MM.1S (cell line): ENCODE results near the gene PCDHAC1.

Experiments
- DNase-seq: peaks from one replicate; pipeline ENCODE4 v3.0.0-alpha.2; 2015
- H2AFZ ChIP-seq: fragments of 300-600 bp; sonication (generic); 2 replicates; pipeline ENCODE4 v1.6.0; 2016; ENCODE audit warnings: antibody characterized with exemption, low read length
- H3F3A ChIP-seq: fragments of 300-600 bp; sonication (generic); 2 replicates; pipeline ENCODE4 v1.6.1; 2016; ENCODE audit warnings: mild to moderate bottlenecking, antibody characterized with exemption, low read length, moderate library complexity, mixed read lengths; ENCODE audit not compliant: insufficient read depth
- H3K27ac ChIP-seq: fragments of 300-600 bp; sonication (generic); 2 replicates; pipeline ENCODE4 v1.5.1; 2016; ENCODE audit warnings: mild to moderate bottlenecking, low read length
- H3K27me3 ChIP-seq: fragments of 300-600 bp; sonication (generic); replicated peaks from 2 replicates; pipeline ENCODE4 v1.6.0; 2016; ENCODE audit warnings: low read length; ENCODE audit not compliant: insufficient read depth
- H3K36me3 ChIP-seq: fragments of 300-600 bp; sonication (generic); replicated peaks from 2 replicates; pipeline ENCODE4 v1.6.1; 2016; ENCODE audit warnings: mild to moderate bottlenecking, low read length, mixed read lengths; ENCODE audit not compliant: insufficient read depth
- H3K4me1 ChIP-seq: fragments of 300-600 bp; sonication (generic); 2 replicates; pipeline ENCODE4 v1.6.1; 2016; ENCODE audit warnings: low read length, mixed read lengths
- H3K4me2 ChIP-seq: fragments of 300-600 bp; sonication (generic); 2 replicates; pipeline ENCODE4 v1.6.0; 2016; ENCODE audit warnings: low read depth, low read length
- H3K4me3 ChIP-seq: fragments of 300-600 bp; sonication (generic); 2 replicates; pipeline ENCODE4 v1.5.1; 2016; ENCODE audit warnings: low read length, mixed read lengths
- H3K79me2 ChIP-seq: fragments of 300-600 bp; sonication (generic); 2 replicates; pipeline ENCODE4 v1.6.1; 2016; ENCODE audit warnings: mixed run types, low read length, mixed read lengths
- H3K9ac ChIP-seq: fragments of 300-600 bp; sonication (generic); 2 replicates; pipeline ENCODE4 v1.6.1; 2016; ENCODE audit warnings: low read length, mixed read lengths
- H3K9me2 ChIP-seq: fragments of 300-600 bp; sonication (generic); replicated peaks from 2 replicates; pipeline ENCODE4 v1.6.1; 2016; ENCODE audit warnings: mild to moderate bottlenecking, low read length, mixed read lengths; ENCODE audit not compliant: insufficient read depth
- H3K9me3 ChIP-seq: fragments of 300-600 bp; sonication (generic); replicated peaks from 2 replicates; pipeline ENCODE4 v1.6.1; 2016; ENCODE audit warnings: mild to moderate bottlenecking, low read length, mixed read lengths; ENCODE audit not compliant: insufficient read depth
- H4K20me1 ChIP-seq: fragments of 300-600 bp; sonication (generic); 2 replicates; pipeline ENCODE4 v1.6.1; 2016; ENCODE audit warnings: mild to moderate bottlenecking, low read length, moderate library complexity, mixed read lengths; ENCODE audit not compliant: insufficient read depth
- EZH2 ChIP-seq: fragments of 300-600 bp; sonication (generic); optimal IDR thresholded peaks from 2 replicates; pipeline ENCODE3; 2017; ENCODE audit warnings: low read depth, mild to moderate bottlenecking, antibody characterized with exemption, low read length, mixed read lengths
- EZH2phosphoT487 ChIP-seq: fragments of 300-600 bp; sonication (generic); IDR thresholded peaks from 2 replicates; pipeline ENCODE4 v1.6.1; 2018; ENCODE audit warnings: antibody characterized with exemption, low read length
- TF ChIP-seq, protein P1 (sequence below): fragments of 300-600 bp; sonication (generic); IDR thresholded peaks from 2 replicates; pipeline ENCODE4 v1.5.1; 2016; ENCODE audit warnings: antibody characterized with exemption, low read length, mixed read lengths

Gene PCDHAC1

DNA sequence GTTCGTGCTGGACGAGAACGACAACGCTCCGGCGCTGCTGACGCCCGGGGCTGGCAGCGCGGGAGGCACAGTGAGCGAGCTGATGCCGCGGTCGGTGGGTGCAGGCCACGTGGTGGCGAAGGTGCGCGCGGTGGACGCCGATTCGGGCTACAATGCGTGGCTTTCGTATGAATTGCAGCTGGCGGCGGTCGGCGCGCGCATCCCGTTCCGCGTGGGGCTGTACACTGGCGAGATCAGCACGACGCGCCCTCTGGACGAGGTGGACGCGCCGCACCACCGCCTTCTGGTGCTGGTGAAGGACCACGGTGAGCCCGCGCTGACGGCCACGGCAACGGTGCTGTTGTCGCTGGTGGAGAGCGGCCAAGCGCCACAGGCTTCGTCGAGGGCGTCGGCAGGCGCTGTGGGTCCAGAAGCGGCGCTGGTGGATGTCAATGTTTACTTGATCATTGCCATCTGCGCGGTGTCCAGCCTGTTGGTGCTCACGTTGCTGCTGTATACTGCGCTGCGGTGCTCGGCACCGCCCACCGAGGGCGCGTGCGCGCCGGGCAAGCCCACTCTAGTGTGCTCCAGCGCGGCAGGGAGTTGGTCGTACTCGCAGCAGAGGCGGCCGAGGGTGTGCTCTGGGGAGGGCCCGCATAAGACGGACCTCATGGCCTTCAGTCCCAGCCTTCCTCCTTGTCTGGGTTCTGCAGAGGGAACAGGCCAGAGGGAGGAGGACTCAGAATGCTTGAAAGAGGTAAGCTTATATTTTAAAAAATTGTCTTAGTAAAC lies 42.0 kb upstream of the PCDHAC1 start:
- Histone ChIP-seq H3K9me2 (no peaks in the 10 kb centered on the region), H3K9ac (no peak overlapping the region), H3K9me3 (no peaks in the 10 kb centered on the region), H3K27me3 (no peaks in the 10 kb centered on the region), H3K4me1 (no peaks in the 10 kb centered on the region), H3K36me3 (no peaks in the 10 kb centered on the region), H4K20me1 (no peaks in the 10 kb centered on the region), H3K4me3 (no peak overlapping the region), H3F3A (no peaks in the 10 kb centered on the region), H3K4me2 (no peak overlapping the region), H3K27ac (no peak overlapping the region), H3K79me2 (no peaks in the 10 kb centered on the region), H2AFZ (no peak overlapping the region)
- DNase-seq = no peak
- TF ChIP-seq EZH2 = no peak
- TF ChIP-seq EZH2phosphoT487 = no peak
- TF ChIP-seq, protein P1, sequence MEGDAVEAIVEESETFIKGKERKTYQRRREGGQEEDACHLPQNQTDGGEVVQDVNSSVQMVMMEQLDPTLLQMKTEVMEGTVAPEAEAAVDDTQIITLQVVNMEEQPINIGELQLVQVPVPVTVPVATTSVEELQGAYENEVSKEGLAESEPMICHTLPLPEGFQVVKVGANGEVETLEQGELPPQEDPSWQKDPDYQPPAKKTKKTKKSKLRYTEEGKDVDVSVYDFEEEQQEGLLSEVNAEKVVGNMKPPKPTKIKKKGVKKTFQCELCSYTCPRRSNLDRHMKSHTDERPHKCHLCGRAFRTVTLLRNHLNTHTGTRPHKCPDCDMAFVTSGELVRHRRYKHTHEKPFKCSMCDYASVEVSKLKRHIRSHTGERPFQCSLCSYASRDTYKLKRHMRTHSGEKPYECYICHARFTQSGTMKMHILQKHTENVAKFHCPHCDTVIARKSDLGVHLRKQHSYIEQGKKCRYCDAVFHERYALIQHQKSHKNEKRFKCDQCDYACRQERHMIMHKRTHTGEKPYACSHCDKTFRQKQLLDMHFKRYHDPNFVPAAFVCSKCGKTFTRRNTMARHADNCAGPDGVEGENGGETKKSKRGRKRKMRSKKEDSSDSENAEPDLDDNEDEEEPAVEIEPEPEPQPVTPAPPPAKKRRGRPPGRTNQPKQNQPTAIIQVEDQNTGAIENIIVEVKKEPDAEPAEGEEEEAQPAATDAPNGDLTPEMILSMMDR = no peak

DNA sequence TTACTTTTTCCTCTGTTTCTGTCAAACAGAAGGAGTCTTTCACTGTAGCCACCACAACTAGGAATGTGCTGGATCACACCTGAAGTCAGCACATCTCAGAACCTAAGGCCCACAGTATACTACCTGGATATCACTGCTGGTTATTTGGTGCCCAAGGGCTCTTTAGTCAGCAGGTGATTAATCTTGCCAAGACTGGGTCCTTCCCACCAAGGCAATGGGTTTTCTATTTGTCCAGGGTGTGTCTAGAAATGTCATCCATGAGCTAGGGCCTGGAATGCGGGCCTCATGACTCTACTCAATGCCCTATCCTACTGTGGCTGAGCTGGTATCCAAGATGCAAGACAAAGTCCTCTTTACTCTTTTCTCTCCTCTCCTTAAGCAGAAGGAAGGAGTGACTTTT lies 9.8 kb upstream of the PCDHAC1 start:
- H3K9ac ChIP-seq = no peak overlapping the region
- no peaks in the 10 kb centered on the region for H3K4me1 ChIP-seq
- H3K27me3 ChIP-seq = no peaks in the 10 kb centered on the region
- H3K4me3 ChIP-seq = no peak overlapping the region
- H3F3A ChIP-seq = no peaks in the 10 kb centered on the region
- H3K9me3 ChIP-seq = no peaks in the 10 kb centered on the region
- H3K27ac ChIP-seq = no peak overlapping the region
- no peaks in the 10 kb centered on the region for H3K9me2 ChIP-seq
- no peaks in the 10 kb centered on the region for H3K79me2 ChIP-seq
- H4K20me1 ChIP-seq = no peaks in the 10 kb centered on the region
- TF ChIP-seq, protein P1 = no peak
- TF ChIP-seq EZH2phosphoT487 = no peak
- no peak for TF ChIP-seq EZH2
- H3K4me2 ChIP-seq = no peak overlapping the region
- no peaks in the 10 kb centered on the region for H3K36me3 ChIP-seq
- no peak overlapping the region for H2AFZ ChIP-seq
- DNase-seq = no peak

DNA sequence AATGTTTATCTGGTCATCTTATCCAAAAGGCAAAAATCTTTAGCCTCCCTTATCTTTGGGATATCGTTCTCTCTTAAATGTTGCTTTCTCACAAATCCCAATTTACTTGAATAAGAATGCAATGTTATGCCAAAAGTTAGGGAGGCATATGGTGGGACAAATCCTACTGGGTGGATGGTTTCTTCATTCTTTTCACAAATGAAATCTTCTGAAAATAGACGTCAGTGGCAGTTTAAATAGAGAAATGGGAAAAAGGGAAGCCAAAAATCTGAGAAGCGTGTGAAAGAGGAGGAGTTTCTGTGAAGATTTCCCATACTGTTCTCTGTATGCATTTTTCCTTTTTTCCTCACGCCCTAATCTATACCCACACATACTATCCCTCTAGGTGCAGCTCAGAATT lies 2.5 kb upstream of the PCDHAC1 start:
- Histone ChIP-seq H3F3A (no peaks in the 10 kb centered on the region), H2AFZ (no peak overlapping the region), H3K9me3 (no peaks in the 10 kb centered on the region), H3K27ac (no peak overlapping the region), H3K9me2 (no peaks in the 10 kb centered on the region), H3K79me2 (no peaks in the 10 kb centered on the region), H3K4me3 (no peak overlapping the region), H3K4me2 (no peak overlapping the region), H4K20me1 (no peaks in the 10 kb centered on the region), H3K9ac (no peak overlapping the region), H3K36me3 (no peaks in the 10 kb centered on the region), H3K4me1 (no peaks in the 10 kb centered on the region), H3K27me3 (no peaks in the 10 kb centered on the region)
- TF ChIP-seq EZH2 (no peak), EZH2phosphoT487 (no peak)
- TF ChIP-seq, protein P1 = no peak
- no peak for DNase-seq
